GM12872 (cell line): Measurements from ENCODE around the gene CPE.

ENCODE experiments used
- CTCF ChIP-seq: IDR thresholded peaks from 3 replicates; pipeline ENCODE4 v1.5.1; 2011; ENCODE audit warnings: low read depth, mild to moderate bottlenecking, low read length, moderate library complexity; ENCODE audit not compliant: insufficient read depth

CPE gene

GRCh38 chr4:165368567-165368966, 10.2 kb upstream of the CPE start:
- no peak for TF ChIP-seq CTCF

GRCh38 chr4:165369522-165369921, 9.3 kb upstream of the CPE start:
- TF ChIP-seq CTCF: no peak

GRCh38 chr4:165370530-165370929, 8.3 kb upstream of the CPE start:
- TF ChIP-seq CTCF: no peak

- TF ChIP-seq CTCF: no peak
These were observed 3.3 kb upstream of the CPE start for GRCh38 chr4:165375465-165375864.

GRCh38 chr4:165378398-165378744, 437 bp upstream of the CPE start:
- TF ChIP-seq CTCF: no peak

- TF ChIP-seq CTCF: no peak
These were observed 863 bp downstream of the CPE start for GRCh38 chr4:165379678-165380064.

GRCh38 chr4:165380805-165381204, 2.0 kb downstream of the CPE start:
- TF ChIP-seq CTCF: no peak

GRCh38 chr4:165381821-165382373, 3.1 kb downstream of the CPE start:
- no peak for TF ChIP-seq CTCF
